Measurements from ENCODE around the gene BRD7. TPM values are rescaled to one million over a fixed set of nuclear protein-coding genes. Genes with fewer than 3 reads are reported as not detected.
A peak's percentile ranks its signal among the peaks of the same experiment; 100 is the strongest.

The BRD7 gene
- total RNA-seq, 1 donor from 2014 or later, result 61.3 TPM

DNA sequence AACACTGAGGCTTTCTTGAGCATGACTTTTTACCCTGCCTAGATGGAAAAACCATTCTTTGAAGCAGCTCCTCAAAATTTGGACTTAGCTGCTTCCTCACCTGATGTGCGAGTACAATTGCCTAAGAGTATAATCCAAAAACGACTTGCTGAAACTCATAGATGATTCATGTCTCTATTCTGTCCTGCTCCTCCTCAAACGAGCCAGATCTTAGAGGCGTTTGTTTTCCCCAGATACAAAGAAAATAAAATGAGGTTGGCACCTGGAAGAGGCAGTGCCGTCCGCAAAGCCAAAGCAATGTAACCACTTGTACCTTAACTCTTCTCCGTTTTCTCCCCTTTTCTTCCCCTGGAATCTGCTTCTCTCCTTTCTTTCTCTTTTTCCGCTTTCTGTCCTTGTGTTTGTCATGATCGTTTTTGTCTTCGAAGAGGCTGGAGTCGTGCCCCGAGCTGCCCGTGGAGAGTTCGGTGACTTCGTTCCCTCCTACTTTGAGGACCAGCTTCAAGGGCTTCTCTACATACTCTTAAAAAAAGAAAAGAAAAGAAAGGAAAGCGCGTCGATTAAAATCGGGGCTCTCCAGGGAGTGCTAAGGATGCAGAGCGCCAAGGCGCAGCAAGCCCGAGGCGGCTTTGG lies 895 bp downstream of the BRD7 start:
- TF ChIP-seq, protein P1, sequence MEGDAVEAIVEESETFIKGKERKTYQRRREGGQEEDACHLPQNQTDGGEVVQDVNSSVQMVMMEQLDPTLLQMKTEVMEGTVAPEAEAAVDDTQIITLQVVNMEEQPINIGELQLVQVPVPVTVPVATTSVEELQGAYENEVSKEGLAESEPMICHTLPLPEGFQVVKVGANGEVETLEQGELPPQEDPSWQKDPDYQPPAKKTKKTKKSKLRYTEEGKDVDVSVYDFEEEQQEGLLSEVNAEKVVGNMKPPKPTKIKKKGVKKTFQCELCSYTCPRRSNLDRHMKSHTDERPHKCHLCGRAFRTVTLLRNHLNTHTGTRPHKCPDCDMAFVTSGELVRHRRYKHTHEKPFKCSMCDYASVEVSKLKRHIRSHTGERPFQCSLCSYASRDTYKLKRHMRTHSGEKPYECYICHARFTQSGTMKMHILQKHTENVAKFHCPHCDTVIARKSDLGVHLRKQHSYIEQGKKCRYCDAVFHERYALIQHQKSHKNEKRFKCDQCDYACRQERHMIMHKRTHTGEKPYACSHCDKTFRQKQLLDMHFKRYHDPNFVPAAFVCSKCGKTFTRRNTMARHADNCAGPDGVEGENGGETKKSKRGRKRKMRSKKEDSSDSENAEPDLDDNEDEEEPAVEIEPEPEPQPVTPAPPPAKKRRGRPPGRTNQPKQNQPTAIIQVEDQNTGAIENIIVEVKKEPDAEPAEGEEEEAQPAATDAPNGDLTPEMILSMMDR (IDR thresholded peaks at IDR 0.05; ENCODE audit: insufficient read depth, low read length, poor library complexity, severe bottlenecking), result no peak
- Histone ChIP-seq H3K36me3 (ENCODE audit: control insufficient read depth, insufficient read depth, low read length) (no peaks in the 10 kb centered on the region), H3K4me3 (ENCODE audit: low read depth, low read length) (peak overlapping the region; percentile 77), H3K27me3 (ENCODE audit: control insufficient read depth, insufficient read depth, low read length) (no peaks in the 10 kb centered on the region)
- no peak for DNase-seq (ENCODE audit: low read depth)

DNA sequence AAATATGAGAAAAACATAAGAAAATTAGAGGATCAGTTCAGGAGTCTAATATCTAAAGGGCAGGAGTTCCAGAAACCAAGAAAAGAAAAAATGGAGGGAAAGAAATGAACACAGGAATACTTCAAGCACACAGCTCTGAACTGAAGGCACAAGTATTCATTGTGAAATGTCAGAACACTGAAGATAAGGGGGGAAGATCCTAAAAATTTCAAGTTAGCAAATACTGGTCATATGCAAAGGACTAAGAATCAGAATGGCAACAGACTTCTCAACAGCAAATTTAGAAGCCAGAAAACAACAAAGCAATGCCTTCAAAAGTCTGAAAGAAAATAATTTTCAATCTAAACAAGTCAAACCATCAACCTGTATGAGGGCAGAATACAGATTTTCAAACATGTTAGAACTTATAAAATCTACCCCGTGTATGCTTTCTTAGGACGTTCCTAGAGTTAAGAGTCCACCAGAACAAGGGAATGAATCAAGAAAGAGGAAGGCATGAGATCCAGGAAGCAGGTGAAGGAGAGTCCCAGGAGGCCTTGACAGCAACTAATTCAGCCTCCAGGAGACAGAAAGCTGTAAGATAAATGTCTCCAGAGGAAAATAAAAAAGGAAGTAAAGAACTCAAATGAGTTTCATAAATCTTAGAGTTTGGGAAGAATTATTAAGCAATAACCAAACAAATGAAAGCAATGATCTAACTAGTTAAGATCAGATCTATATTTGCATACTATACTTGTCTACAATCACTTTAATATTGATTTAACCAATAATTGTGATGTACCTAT lies 2.8 kb downstream of the BRD7 start:
- Histone ChIP-seq H3K36me3 (ENCODE audit: control insufficient read depth, insufficient read depth, low read length) (no peaks in the 10 kb centered on the region), H3K4me3 (ENCODE audit: low read depth, low read length) (no peak overlapping the region), H3K27me3 (ENCODE audit: control insufficient read depth, insufficient read depth, low read length) (no peaks in the 10 kb centered on the region)
- no peak for DNase-seq (ENCODE audit: low read depth)
- TF ChIP-seq, protein P1 (IDR thresholded peaks at IDR 0.05; ENCODE audit: insufficient read depth, low read length, poor library complexity, severe bottlenecking), result no peak

DNA sequence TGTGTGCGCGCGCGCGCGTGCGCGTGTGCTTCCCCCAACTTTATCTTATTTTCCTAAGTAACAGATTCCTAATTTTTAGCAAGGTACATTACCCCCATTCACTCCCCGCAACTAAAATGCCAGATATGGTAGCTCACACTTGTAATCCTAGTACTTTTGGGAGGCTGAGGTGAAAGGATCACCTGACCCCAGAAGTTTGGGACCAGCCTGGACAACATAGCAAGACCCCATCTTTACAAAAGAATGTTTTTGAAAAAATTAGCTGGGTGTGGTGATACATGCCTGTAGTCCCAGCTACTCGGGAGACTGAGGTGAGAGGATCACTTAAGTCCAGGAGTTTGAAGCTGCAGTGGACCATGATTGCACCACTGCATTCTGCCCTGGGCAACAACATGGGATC lies 5.1 kb downstream of the BRD7 start:
- no peaks in the 10 kb centered on the region for H3K36me3 ChIP-seq (ENCODE audit: control insufficient read depth, insufficient read depth, low read length)
- DNase-seq (ENCODE audit: low read depth), result no peak
- TF ChIP-seq, protein P1 (IDR thresholded peaks at IDR 0.05; ENCODE audit: insufficient read depth, low read length, poor library complexity, severe bottlenecking), result no peak

DNA sequence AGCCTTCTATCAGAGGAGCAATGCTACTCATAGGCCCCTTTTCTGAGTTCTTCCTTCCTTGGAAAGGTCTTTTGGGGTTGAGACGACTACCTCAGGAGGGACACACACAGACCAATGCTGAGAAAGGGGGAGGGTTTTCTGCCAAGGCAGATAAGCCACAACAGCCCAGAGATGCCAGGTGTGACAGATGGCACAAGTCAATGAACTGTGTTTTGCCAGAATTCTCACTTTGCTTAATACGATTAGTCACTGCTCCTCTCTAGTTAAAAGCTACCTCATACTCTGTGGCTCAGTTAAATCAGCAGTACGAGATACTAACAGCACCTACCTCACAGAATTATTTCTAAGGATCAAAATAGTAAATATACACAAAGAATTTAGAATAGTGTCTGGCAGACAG lies 8.0 kb downstream of the BRD7 start:
- no peak for DNase-seq (ENCODE audit: low read depth)
- TF ChIP-seq, protein P1 (IDR thresholded peaks at IDR 0.05; ENCODE audit: insufficient read depth, low read length, poor library complexity, severe bottlenecking), result no peak
- no peak overlapping the region for H3K4me3 ChIP-seq (ENCODE audit: low read depth, low read length)
- H3K27me3 ChIP-seq (ENCODE audit: control insufficient read depth, insufficient read depth, low read length), result no peaks in the 10 kb centered on the region
- H3K36me3 ChIP-seq (ENCODE audit: control insufficient read depth, insufficient read depth, low read length), result no peaks in the 10 kb centered on the region

More for the DNA sequence above, 5.1 kb downstream of the BRD7 start:
- Histone ChIP-seq H3K27me3 (ENCODE audit: control insufficient read depth, insufficient read depth, low read length) (no peaks in the 10 kb centered on the region), H3K4me3 (ENCODE audit: low read depth, low read length) (no peak overlapping the region)

DNA sequence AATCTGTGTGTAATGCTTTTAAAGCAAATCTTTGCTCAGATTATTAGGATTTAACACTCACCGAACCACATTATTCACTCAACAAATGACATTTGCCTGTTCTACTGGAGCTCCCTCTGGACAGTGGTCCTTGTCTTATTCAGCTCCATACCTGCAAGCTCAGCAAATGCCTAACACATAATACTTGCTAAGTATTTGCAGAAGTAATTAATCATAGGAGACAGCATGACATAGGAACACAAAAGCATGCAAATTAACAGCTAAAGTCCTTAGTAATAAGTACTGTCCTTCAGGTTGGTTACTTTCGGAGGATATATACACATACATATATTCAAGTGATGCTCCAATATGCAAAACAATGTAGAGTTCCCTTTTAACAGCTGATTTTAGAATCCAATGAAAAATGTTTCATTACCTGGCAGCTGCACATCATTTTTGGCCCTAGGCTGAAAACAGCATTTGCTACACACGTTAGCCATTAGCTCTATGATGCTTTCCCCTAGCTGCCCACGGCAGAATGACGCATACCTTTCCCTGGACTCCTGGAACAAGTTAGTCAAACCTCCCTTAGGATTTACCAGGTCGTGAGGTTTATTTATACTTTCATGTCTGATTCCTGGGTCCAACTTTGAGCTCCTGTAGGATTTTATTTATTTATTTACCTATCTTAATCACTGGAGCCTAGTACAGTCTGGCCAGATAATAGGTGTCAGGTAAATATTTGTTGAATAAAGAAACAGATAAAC lies 8.6 kb downstream of the BRD7 start:
- no peak for DNase-seq (ENCODE audit: low read depth)
- no peak overlapping the region for H3K4me3 ChIP-seq (ENCODE audit: low read depth, low read length)
- TF ChIP-seq, protein P1 (IDR thresholded peaks at IDR 0.05; ENCODE audit: insufficient read depth, low read length, poor library complexity, severe bottlenecking), result no peak
- H3K27me3 ChIP-seq (ENCODE audit: control insufficient read depth, insufficient read depth, low read length), result no peaks in the 10 kb centered on the region
- no peaks in the 10 kb centered on the region for H3K36me3 ChIP-seq (ENCODE audit: control insufficient read depth, insufficient read depth, low read length)

Data from kidney epithelial cell (primary cell).